Keratinocyte (primary cell): ENCODE data around the gene DOCK3.

ENCODE experiments used
- EZH2 ChIP-seq: IDR thresholded peaks from one replicate; pipeline ENCODE4 v1.6.1; 2012; ENCODE audit warnings: inconsistent platforms, mild to moderate bottlenecking, low read length, moderate library complexity
- TF ChIP-seq, protein P1 (sequence below), 3 experiments: IDR thresholded peaks in 1 of 3; conservative IDR thresholded peaks in 1 of 3; optimal IDR thresholded peaks in 1 of 3; 2 replicates in 2 of 3; 3 replicates in 1 of 3; pipeline versions ENCODE3 to v1.5.1; 2011; ENCODE audit warnings: low read length in 3 of 3, mild to moderate bottlenecking in 3 of 3, moderate library complexity in 2 of 3, control low read depth in 1 of 3, inconsistent platforms in 1 of 3; ENCODE audit not compliant: insufficient read depth in 2 of 3; ENCODE audit errors: extremely low read depth in 1 of 3

DNA sequence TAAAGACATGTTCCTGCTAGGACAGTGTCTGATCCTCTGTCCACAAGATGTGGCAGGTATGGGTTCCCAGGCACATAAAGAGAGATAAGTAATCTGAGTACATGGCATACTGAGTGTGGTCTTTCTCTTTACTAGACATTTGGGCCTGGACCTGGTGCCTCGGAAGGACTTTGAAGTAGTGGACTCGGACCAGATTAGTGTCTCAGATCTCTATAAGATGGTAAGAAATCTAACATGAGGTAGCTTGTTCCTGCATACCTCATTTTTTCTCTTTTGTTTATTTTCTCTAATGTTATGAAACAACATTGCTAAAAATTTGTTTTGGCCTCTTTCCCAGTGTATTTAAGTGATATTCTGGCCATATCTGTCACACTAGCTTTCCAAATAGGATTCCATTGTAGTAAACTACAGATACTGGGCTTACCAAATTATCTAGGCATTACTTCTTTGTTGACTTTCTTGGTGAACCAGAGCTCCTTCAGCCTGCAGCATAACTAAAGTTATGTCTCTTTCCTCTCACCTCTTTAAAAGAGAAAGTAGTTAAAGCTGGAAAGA, 400.6 kb downstream of the DOCK3 start:
- TF ChIP-seq, protein P1, sequence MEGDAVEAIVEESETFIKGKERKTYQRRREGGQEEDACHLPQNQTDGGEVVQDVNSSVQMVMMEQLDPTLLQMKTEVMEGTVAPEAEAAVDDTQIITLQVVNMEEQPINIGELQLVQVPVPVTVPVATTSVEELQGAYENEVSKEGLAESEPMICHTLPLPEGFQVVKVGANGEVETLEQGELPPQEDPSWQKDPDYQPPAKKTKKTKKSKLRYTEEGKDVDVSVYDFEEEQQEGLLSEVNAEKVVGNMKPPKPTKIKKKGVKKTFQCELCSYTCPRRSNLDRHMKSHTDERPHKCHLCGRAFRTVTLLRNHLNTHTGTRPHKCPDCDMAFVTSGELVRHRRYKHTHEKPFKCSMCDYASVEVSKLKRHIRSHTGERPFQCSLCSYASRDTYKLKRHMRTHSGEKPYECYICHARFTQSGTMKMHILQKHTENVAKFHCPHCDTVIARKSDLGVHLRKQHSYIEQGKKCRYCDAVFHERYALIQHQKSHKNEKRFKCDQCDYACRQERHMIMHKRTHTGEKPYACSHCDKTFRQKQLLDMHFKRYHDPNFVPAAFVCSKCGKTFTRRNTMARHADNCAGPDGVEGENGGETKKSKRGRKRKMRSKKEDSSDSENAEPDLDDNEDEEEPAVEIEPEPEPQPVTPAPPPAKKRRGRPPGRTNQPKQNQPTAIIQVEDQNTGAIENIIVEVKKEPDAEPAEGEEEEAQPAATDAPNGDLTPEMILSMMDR (optimal IDR thresholded peaks at IDR 0.05 in 1 of 3, IDR thresholded peaks at IDR 0.05 in 1 of 3, conservative IDR thresholded peaks at IDR 0.05 in 1 of 3; ENCODE audit: extremely low read depth in 1 of 3, insufficient read depth in 2 of 3, low read length in 3 of 3), result no peak
- TF ChIP-seq EZH2, result no peak
